Hepatocyte (in vitro differentiated cells): ENCODE results near the gene CNOT4.

Experiments used
- CTCF ChIP-seq: fragments of 200-600 bp; sonication (generic); IDR thresholded peaks from 2 replicates; pipeline ENCODE4 v1.5.1; 2016; ENCODE audit warnings: antibody characterized with exemption, mild to moderate bottlenecking; ENCODE audit not compliant: poor library complexity
- EZH2 ChIP-seq: fragments of 200-600 bp; sonication (generic); IDR thresholded peaks from 2 replicates; pipeline ENCODE4 v1.6.1; 2016; ENCODE audit warnings: antibody characterized with exemption, mild to moderate bottlenecking, borderline replicate concordance

- no peak for TF ChIP-seq CTCF
- TF ChIP-seq EZH2 = no peak
Observed at GRCh38 chr7:135386776-135387175, 123.1 kb downstream of the CNOT4 start.
